ENCODE data around the gene ADPRHL1.

The ADPRHL1 gene

GRCh38 chr13:113452942-113453901 is at the start of gene ADPRHL1:
Gene ADPRHL1, minus strand, starts transcription at chr13:113453488. Its CDS starts 51 bp downstream, at chr13:113453437.
- DNase-seq = no peak

- DNase-seq = no peak
Measured at GRCh38 chr13:113502686-113503085, 49.4 kb upstream of the ADPRHL1 start.

GRCh38 chr13:113500530-113501265 is 47.4 kb upstream of the ADPRHL1 start:
- DNase-seq = no peak

GRCh38 chr13:113499936-113500335 is 46.6 kb upstream of the ADPRHL1 start:
- DNase-seq = no peak

- DNase-seq = no peak
Measured at GRCh38 chr13:113498905-113499304, 45.6 kb upstream of the ADPRHL1 start.

- DNase-seq = no peak
Measured at GRCh38 chr13:113497217-113497616, 43.9 kb upstream of the ADPRHL1 start.

- DNase-seq = no peak
Measured at GRCh38 chr13:113495494-113496210, 42.4 kb upstream of the ADPRHL1 start.

DNA sequence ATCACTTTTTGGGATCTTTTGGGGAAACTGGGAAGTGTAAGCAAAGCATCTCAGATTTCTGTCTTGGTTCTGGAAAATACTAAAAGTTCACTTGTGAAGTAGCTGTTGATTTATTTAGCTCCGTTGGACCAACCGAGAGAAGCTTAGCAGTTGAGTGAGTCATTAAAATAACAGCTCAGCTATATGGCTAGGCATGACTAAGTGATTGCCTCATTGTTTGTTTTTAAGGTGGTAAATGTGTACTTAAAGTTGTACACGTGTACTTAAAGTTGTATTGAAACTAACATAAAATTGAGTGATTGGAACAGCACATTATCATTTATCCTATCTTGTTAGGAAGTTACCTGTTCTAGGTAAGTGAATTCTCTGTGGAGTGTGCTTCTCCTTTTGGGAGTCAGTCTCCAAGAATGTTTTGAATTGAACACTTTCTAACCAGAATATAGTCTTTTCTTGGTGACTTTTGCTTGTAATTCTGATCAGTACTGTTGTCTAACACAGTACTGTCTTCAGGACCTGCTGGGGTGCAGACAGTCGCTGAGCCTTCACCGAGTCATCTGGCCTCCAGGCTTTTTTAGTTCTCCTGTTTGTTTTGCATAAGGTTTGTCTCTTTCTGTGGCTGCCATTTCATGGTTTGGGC is 40.1 kb upstream of the ADPRHL1 start:
- no peak for DNase-seq

DNA sequence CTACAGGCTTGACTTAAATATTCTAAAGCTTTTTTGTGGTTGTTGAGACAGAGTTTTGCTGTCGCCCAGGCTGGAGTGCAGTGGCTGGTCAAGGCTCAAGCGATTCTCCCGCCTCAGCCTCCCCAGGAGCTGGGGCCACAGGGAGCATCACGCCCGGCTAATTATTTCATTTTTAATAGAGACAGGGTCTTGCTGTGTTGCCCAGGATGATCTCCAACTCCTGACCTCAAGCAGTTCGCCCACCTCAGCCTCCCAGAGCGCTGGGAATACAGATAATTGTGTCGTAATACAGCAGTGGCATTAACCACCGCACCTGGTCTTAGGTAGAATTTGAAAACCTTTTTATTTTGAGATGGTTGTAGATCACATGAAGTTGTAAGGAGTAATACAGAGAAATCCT is 38.7 kb upstream of the ADPRHL1 start:
- no peak for DNase-seq

DNA sequence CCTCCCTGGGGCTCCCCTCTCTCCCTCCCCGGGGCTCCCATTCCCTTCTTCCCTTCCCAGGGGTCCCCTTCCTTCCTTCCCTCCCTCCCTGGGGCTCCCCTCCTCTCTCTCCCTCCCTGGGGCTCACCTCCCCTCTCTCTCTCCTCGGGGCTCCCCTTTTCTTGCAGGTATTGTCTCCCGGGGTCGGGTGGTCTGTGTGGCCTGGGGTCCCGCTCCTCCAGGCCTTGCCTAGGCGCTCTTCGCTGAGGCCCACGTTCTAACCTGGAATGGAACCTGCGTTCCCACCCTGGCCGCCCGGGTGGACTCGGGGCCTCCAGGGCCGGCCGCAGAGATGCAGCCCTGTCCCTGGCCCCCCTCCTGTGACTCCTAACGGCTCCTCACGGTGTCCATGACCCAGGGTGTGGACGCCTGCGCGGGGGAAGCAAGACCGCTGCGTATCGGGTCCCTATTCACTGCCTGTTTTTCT is 38.2 kb upstream of the ADPRHL1 start:
- DNase-seq = no peak

GRCh38 chr13:113490496-113491417 is 37.5 kb upstream of the ADPRHL1 start, which contains the start of gene DCUN1D2:
Gene DCUN1D2, minus strand, starts transcription at chr13:113490711. Its CDS starts 42 bp downstream, at chr13:113490669.
- peak; percentile 71 for DNase-seq

GRCh38 chr13:113489549-113490495 is 36.5 kb upstream of the ADPRHL1 start:
- DNase-seq = peak; percentile 10

- no peak for DNase-seq
Measured at GRCh38 chr13:113489171-113489548, 35.9 kb upstream of the ADPRHL1 start.

- DNase-seq = no peak
Measured at GRCh38 chr13:113488283-113488682, 35.0 kb upstream of the ADPRHL1 start.

DNA sequence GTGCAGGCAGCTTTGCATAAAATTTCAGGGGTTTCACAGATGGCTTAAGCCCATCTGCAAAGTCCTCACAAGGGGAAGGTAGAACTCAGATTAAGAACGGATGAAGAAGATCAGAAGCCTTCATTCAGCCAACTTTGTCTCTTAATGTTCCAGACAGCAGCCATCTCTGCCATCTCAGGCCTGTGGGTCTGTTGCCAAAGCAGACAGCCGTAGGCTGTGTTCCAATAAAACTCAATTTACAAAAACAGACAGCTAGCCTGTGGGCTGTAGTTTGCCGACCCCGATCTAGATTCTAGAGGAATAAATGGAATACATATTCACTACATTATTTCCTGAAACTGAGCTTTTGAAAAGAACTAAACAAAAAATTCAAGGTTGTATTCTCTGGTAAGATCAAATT is 33.4 kb upstream of the ADPRHL1 start:
- DNase-seq = no peak

- DNase-seq = no peak
Measured at GRCh38 chr13:113485545-113485944, 32.3 kb upstream of the ADPRHL1 start.

DNA sequence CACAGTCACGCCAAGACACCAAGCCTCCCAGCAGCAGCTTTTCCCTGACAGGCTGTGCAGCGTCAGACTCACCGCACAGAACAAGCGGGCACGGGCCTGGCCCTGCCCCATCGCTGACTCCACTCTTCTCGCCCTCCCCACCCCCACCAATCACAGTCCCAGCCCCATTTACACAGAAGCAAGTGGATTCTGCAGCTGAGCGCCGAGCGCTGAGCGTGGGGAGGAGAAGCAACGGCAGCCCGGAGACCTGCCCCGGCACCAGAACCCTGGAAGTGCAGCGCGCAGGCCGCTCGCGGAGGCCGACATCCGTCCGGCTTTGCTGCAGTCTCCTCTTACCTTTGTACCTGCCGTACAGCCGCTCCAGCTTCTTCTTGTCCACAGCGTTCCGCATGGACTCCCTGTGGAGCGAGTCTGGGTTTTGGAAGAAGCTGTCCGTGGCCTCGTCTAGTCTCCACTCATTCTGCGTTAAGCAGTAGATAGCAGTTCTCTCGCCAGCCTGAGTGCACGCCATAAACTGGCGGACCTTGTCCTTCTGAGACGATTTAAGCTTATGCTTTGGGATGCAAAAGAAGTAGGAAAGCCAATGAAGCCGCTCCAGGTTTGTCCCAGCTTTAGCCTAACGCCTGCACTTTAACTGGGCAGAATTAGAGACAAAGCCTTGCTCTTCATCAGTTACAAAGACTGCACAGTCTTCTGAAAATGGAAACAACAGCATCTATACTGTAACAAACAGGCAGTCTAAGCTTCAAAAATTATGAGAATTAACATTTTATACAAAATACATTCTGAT is 30.4 kb upstream of the ADPRHL1 start:
- DNase-seq = no peak

GRCh38 chr13:113483081-113483480 is 29.8 kb upstream of the ADPRHL1 start:
- no peak for DNase-seq

DNA sequence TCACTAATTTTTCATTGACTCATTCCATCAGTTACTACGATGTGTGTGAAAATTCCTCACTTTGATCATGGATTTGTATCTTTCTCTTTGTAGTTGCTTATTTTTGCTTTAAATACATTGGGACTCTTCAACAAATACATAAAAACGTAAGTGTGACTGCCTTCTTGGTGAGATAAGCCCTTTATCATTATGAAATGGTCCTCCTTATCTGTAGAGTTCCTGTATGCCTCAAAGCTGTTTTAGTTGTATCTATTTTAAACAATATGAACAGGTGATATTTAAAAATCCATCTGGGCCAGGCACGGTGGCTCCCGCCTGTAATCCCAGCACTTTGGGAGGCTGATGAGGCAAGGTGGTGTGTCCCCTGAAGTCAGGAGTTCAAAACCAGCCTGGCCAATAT is 25.9 kb upstream of the ADPRHL1 start:
- no peak for DNase-seq
